GM10266 (cell line): ENCODE results near the gene SNX25.
"Not testable (repeated sequence)": the region's sequence is repeated elsewhere in the genome, so short reads cannot be mapped to it uniquely, and the experiment has no call there.

Experiments used
- DNase-seq: peaks from one replicate; pipeline ENCODE4 v3.0.0; 2012; ENCODE audit errors: extremely low spot score
- CTCF ChIP-seq: IDR thresholded peaks from 2 replicates; pipeline ENCODE4 v1.5.1; 2012; ENCODE audit warnings: mild to moderate bottlenecking, low read depth; ENCODE audit not compliant: control insufficient read depth, insufficient read depth; ENCODE audit errors: missing control alignments

SNX25 gene

GRCh38 chr4:185257086-185257485 lies 47.7 kb downstream of the SNX25 start:
- no peak for TF ChIP-seq CTCF
- no peak for DNase-seq

- no peak for TF ChIP-seq CTCF
- no peak for DNase-seq
These were observed 48.3 kb downstream of the SNX25 start for GRCh38 chr4:185257694-185258093.

GRCh38 chr4:185258741-185259140 lies 49.3 kb downstream of the SNX25 start:
- not testable (repeated sequence) for DNase-seq

- DNase-seq: no peak
- no peak for TF ChIP-seq CTCF
These were observed 50.3 kb downstream of the SNX25 start for GRCh38 chr4:185259719-185260118.

GRCh38 chr4:185261946-185262345 lies 52.5 kb downstream of the SNX25 start:
- TF ChIP-seq CTCF: no peak
- DNase-seq: no peak

- DNase-seq: no peak
- TF ChIP-seq CTCF: no peak
These were observed 54.0 kb downstream of the SNX25 start for GRCh38 chr4:185263419-185263818.

GRCh38 chr4:185265942-185266341 lies 56.5 kb downstream of the SNX25 start:
- no peak for TF ChIP-seq CTCF
- DNase-seq: no peak

GRCh38 chr4:185269286-185269685 lies 59.9 kb downstream of the SNX25 start:
- DNase-seq: no peak
- TF ChIP-seq CTCF: no peak
